GM12891 (cell line): ENCODE data around the gene GCNT2.

Experiments
- PAX5 ChIP-seq: IDR thresholded peaks from 2 replicates; pipeline ENCODE4 v1.6.1; 2011; ENCODE audit warnings: low read length, moderate library complexity, mild to moderate bottlenecking; ENCODE audit not compliant: insufficient read depth, severe bottlenecking
- POLR2A ChIP-seq: IDR thresholded peaks from 2 replicates; pipeline ENCODE4 v1.6.1; 2011; ENCODE audit warnings: low read depth, low read length, control low read depth
- POLR2AphosphoS5 ChIP-seq: IDR thresholded peaks from 2 replicates; pipeline ENCODE4 v1.6.1; 2011; ENCODE audit warnings: low read depth, low read length, control low read depth
- SPI1 ChIP-seq: IDR thresholded peaks from 2 replicates; pipeline ENCODE4 v1.6.1; 2011; ENCODE audit warnings: low read depth, low read length, control low read depth
- TAF1 ChIP-seq: IDR thresholded peaks from 2 replicates; pipeline ENCODE4 v1.6.1; 2011; ENCODE audit warnings: low read depth, low read length, control low read depth

- TF ChIP-seq POLR2A = no peak
- no peak for TF ChIP-seq TAF1
- TF ChIP-seq POLR2AphosphoS5 = 0 out of 2 replicates have a peak, but pooled peaks have one; percentile 30
- no peak for TF ChIP-seq PAX5
- TF ChIP-seq SPI1 = no peak
These were observed 8.2 kb downstream of the GCNT2 start for GRCh38 chr6:10529231-10529801.
